NCI-H128 (cell line): Measurements from ENCODE around the gene POLR2H.
A peak's percentile ranks its signal among the peaks of the same experiment; 100 is the strongest.

Source experiments
- DNase-seq: peaks from one replicate; lab custom pipeline; 2025; ENCODE audit not compliant: unreplicated experiment; lab: John Stamatoyannopoulos, UW

The POLR2H gene

GRCh38 chr3:184368586-184369183 lies 7.2 kb downstream of the POLR2H start:
- no peak for DNase-seq

- peak; percentile 77 for DNase-seq
Observed at GRCh38 chr3:184371570-184372018, 10.1 kb downstream of the POLR2H start.

GRCh38 chr3:184372296-184372821 lies 10.8 kb downstream of the POLR2H start:
- DNase-seq = no peak

- DNase-seq = no peak
Observed at GRCh38 chr3:184372911-184373310, 11.4 kb downstream of the POLR2H start.

GRCh38 chr3:184373422-184373821 lies 11.9 kb downstream of the POLR2H start:
- DNase-seq = no peak

GRCh38 chr3:184375747-184376461 lies 14.4 kb downstream of the POLR2H start:
- DNase-seq = no peak

GRCh38 chr3:184377374-184377773 lies 15.9 kb downstream of the POLR2H start:
- no peak for DNase-seq

GRCh38 chr3:184377882-184378445 lies 16.5 kb downstream of the POLR2H start, which contains the start of gene THPO:
TSS of gene THPO (minus strand) at chr3:184378207. CDS start at chr3:184376259, 1,948 bp downstream.
- no peak for DNase-seq

GRCh38 chr3:184378651-184379357 lies 17.3 kb downstream of the POLR2H start:
- DNase-seq = no peak

GRCh38 chr3:184379358-184380184 lies 18.1 kb downstream of the POLR2H start, which contains the start of gene CHRD:
TSS of gene CHRD (plus strand) at chr3:184380054. CDS start at chr3:184380319, 265 bp downstream.
- DNase-seq = no peak

GRCh38 chr3:184380185-184380626 lies 18.7 kb downstream of the POLR2H start:
- DNase-seq = no peak

GRCh38 chr3:184380627-184381260 lies 19.2 kb downstream of the POLR2H start:
- no peak for DNase-seq

- DNase-seq = no peak
Observed at GRCh38 chr3:184381261-184382224, 20.0 kb downstream of the POLR2H start.

GRCh38 chr3:184382326-184383032 lies 21.0 kb downstream of the POLR2H start:
- no peak for DNase-seq

- no peak for DNase-seq
Observed at GRCh38 chr3:184383033-184383740, 21.7 kb downstream of the POLR2H start.

GRCh38 chr3:184384342-184384741 lies 22.8 kb downstream of the POLR2H start:
- no peak for DNase-seq

GRCh38 chr3:184384856-184385422 lies 23.4 kb downstream of the POLR2H start:
- DNase-seq = no peak
